ENCODE data around the gene PPP1R16B.
"Not testable (repeated sequence)": the region's sequence is repeated elsewhere in the genome, so short reads cannot be mapped to it uniquely, and the experiment has no call there.

The PPP1R16B gene

DNA sequence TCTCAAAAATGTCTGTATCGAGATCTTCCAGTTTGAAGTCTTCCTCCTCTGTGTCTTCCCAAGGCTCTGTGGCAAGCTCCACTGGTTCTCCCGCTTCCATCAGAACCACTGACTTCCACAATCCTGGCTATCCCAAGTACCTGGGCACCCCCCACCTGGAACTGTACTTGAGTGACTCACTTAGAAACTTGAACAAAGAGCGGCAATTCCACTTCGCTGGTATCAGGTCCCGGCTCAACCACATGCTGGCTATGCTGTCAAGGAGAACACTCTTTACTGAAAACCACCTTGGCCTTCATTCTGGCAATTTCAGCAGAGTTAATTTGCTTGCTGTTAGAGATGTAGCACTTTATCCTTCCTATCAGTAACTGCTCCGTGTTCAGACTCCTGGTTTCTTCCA is 146.7 kb downstream of the PPP1R16B start:
- Mint-ChIP-seq H3K27me3 (ENCODE audit: low read depth) (no peaks in the 10 kb centered on the region), H3K4me3 (no peak overlapping the region), H3K4me1 (ENCODE audit: low read depth) (no peaks in the 10 kb centered on the region), H3K27ac (no peak overlapping the region), H3K36me3 (ENCODE audit: low read depth) (peaks cover 43% of the 10 kb centered on the region), H3K9me3 (no peaks in the 10 kb centered on the region)
- DNase-seq (ENCODE audit: low spot score): no peak

DNA sequence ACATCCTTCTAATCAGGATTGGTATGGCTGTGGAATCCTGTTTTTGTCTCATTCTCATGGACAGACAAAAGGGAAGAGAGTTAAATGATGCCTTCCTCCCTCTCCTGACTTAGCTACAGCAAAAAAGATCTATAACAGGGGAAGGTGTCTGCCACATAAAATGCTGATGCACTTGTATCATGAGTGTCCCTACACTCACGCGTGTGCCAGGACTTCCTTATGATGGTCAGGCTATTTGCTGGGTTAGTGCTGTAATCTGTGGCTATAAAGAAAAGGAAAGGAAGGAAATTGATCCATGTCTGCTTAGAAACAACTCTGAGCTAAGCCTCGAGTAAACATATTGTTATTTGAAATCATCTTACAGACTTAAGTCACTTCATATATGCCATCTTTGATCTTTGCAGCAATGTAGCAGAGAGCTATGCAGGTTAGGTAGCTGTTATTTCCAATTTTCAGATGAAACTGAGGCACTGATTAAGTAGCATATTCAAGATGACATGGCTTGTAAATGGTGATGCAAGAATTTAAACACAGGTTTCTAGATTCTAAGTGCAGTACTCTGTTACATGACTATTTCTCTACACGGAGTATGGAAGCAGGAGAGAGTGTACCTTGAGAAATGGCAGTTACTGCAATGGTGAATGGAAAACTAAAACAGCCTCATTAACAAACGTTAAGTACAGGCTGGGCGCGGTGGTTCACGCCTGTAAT is 148.3 kb downstream of the PPP1R16B start:
- Mint-ChIP-seq H3K4me1 (ENCODE audit: low read depth) (no peaks in the 10 kb centered on the region), H3K27me3 (ENCODE audit: low read depth) (no peaks in the 10 kb centered on the region), H3K4me3 (no peak overlapping the region), H3K9me3 (no peaks in the 10 kb centered on the region), H3K27ac (no peak overlapping the region), H3K36me3 (ENCODE audit: low read depth) (peaks cover 29% of the 10 kb centered on the region)
- DNase-seq (ENCODE audit: low spot score): no peak

- peaks cover 8% of the 10 kb centered on the region for H3K4me1 Mint-ChIP-seq (ENCODE audit: low read depth)
Measured at GRCh38 chr20:38957235-38957876, 151.9 kb downstream of the PPP1R16B start.

GRCh38 chr20:38957915-38958485 is 152.5 kb downstream of the PPP1R16B start:
- H3K36me3 Mint-ChIP-seq (ENCODE audit: low read depth): peaks cover 6% of the 10 kb centered on the region
- H3K27me3 Mint-ChIP-seq (ENCODE audit: low read depth): no peaks in the 10 kb centered on the region
- no peaks in the 10 kb centered on the region for H3K9me3 Mint-ChIP-seq
- no peak overlapping the region for H3K27ac Mint-ChIP-seq
- no peak overlapping the region for H3K4me3 Mint-ChIP-seq
- DNase-seq (ENCODE audit: low spot score): no peak
- peaks cover 12% of the 10 kb centered on the region for H3K4me1 Mint-ChIP-seq (ENCODE audit: low read depth)

More at GRCh38 chr20:38957235-38957876, 151.9 kb downstream of the PPP1R16B start:
- no peak overlapping the region for H3K4me3 Mint-ChIP-seq
- no peaks in the 10 kb centered on the region for H3K9me3 Mint-ChIP-seq
- peaks cover 9% of the 10 kb centered on the region for H3K36me3 Mint-ChIP-seq (ENCODE audit: low read depth)
- no peaks in the 10 kb centered on the region for H3K27me3 Mint-ChIP-seq (ENCODE audit: low read depth)
- DNase-seq (ENCODE audit: low spot score): no peak
- H3K27ac Mint-ChIP-seq: no peak overlapping the region

DNA sequence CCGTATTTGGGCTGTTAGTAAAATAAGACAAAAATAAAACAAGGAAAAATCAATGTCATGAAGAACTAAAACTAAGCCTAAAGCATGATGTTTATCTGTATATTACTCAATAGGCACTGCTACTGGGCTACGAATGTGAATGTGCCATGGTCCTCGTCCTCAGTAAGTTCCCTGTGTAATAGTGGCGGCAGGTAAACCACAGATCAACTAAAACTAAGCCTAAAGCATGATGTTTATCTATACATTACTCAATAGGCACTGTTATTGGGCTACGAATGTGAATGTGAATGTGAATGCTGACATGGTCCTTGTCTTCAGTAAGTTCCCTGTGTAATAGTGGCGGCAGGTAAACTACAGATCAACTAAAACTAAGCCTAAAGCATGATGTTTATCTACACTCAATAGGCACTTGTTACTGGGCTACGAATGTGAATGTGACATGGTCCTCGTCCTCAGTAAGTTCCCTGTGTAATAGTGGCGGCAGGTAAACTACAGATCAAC is 154.7 kb downstream of the PPP1R16B start:
- DNase-seq (ENCODE audit: low spot score); H3K4me3 Mint-ChIP-seq; H3K9me3 Mint-ChIP-seq; H3K36me3 Mint-ChIP-seq (ENCODE audit: low read depth); H3K27ac Mint-ChIP-seq; H3K27me3 Mint-ChIP-seq (ENCODE audit: low read depth): not testable (repeated sequence)
- peaks cover 25% of the 10 kb centered on the region for H3K4me1 Mint-ChIP-seq (ENCODE audit: low read depth)

DNA sequence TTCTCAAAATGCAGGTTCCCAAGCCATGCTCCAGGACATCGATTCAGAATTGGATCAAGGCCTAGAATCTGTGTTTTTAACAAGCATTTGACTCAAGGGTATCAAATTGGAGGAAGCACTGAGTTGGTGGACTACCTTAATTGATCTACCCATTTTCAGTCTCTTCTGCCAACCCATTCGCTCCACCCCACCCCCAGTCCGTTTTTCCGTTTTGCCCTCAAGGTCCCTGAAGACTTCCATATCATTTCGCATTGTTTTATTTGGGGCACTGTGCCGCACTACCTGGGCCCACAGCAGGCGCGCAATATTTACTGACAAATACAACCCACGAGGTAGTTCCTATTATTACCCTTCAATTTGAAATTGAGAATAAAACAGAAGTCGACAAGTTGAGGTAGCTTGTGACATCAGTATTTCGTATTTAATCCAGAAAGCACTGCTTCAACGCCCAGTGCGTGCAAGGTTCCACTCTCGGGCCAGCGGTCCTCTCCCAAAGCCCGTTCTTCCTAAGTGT is 156.1 kb downstream of the PPP1R16B start:
- Mint-ChIP-seq H3K27me3 (ENCODE audit: low read depth) (no peaks in the 10 kb centered on the region), H3K4me3 (peak overlapping the region; percentile 95), H3K27ac (peak overlapping the region; percentile 95), H3K36me3 (ENCODE audit: low read depth) (peaks cover 4% of the 10 kb centered on the region), H3K4me1 (ENCODE audit: low read depth) (peaks cover 25% of the 10 kb centered on the region), H3K9me3 (no peaks in the 10 kb centered on the region)
- DNase-seq (ENCODE audit: low spot score): no peak

DNA sequence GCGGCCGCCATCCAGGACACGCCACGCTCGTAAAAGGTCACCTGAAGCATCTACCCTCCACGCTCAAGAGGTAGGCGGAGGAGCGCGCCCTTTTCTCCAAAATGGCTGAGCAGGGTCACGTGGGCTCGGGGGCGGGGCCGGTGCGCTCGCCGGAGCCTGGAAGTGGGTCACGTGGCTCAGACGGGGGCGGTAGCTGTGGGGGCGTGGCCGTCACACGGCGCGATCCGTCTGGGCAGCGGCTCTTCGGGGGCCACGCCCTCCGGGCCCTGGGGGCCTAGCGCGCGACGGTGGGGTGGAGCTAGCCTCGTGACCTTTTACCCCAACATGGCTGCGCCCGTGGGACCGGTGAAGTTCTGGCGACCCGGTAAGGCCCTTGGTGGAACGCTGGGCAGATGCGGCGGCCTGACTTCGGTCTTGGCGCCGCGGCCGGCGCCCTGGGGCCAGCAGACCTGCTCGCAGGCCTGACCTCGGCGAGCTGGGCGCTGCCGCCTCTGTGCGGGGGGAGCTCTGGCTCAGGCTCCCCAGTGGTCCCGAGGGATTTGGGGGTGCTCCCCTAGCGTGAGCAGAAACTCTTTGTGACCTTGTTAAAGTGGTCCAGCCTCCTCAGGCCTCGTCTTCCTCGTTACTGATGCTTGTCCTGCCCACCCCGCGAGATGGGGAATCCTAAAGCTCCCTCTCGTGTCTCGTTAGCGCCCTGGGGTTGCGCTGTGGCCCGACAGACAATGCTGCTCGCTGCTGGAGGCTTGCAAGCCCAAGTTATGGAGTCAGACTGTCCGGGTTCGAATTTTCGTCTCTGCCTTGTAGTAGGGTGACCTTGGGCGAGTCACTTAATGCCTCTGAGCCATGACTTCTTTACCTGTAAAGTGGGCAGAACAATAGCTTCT is 156.8 kb downstream of the PPP1R16B start, which contains the start of gene DHX35:
TSS of gene DHX35 (plus strand) at position 301 of the 884 bp plus-strand sequence. CDS start at position 325, 24 bp downstream.
- H3K4me3 Mint-ChIP-seq: peak within 1 kb of the TSS; percentile 95
- H3K36me3 Mint-ChIP-seq (ENCODE audit: low read depth): peaks cover 4% of the 10 kb centered on the region
- H3K9me3 Mint-ChIP-seq: no peaks in the 10 kb centered on the region
- H3K4me1 Mint-ChIP-seq (ENCODE audit: low read depth): peaks cover 25% of the 10 kb centered on the region
- peak within 1 kb of the TSS; percentile 95 for H3K27ac Mint-ChIP-seq
- no peaks in the 10 kb centered on the region for H3K27me3 Mint-ChIP-seq (ENCODE audit: low read depth)
- DNase-seq (ENCODE audit: low spot score): peak; percentile 99

GRCh38 chr20:38962928-38963401 is 157.5 kb downstream of the PPP1R16B start:
- Mint-ChIP-seq H3K4me3 (peak overlapping the region; percentile 95), H3K4me1 (ENCODE audit: low read depth) (peaks cover 25% of the 10 kb centered on the region), H3K27me3 (ENCODE audit: low read depth) (no peaks in the 10 kb centered on the region), H3K36me3 (ENCODE audit: low read depth) (peaks cover 6% of the 10 kb centered on the region), H3K9me3 (no peaks in the 10 kb centered on the region), H3K27ac (peak overlapping the region; percentile 87)
- no peak for DNase-seq (ENCODE audit: low spot score)

GRCh38 chr20:38963745-38964144 is 158.2 kb downstream of the PPP1R16B start:
- DNase-seq (ENCODE audit: low spot score): no peak
- H3K27ac Mint-ChIP-seq: no peak overlapping the region
- peaks cover 25% of the 10 kb centered on the region for H3K4me1 Mint-ChIP-seq (ENCODE audit: low read depth)
- no peaks in the 10 kb centered on the region for H3K9me3 Mint-ChIP-seq
- peaks cover 7% of the 10 kb centered on the region for H3K36me3 Mint-ChIP-seq (ENCODE audit: low read depth)
- no peaks in the 10 kb centered on the region for H3K27me3 Mint-ChIP-seq (ENCODE audit: low read depth)
- no peak overlapping the region for H3K4me3 Mint-ChIP-seq

- H3K27ac Mint-ChIP-seq: no peak overlapping the region
- no peaks in the 10 kb centered on the region for H3K27me3 Mint-ChIP-seq (ENCODE audit: low read depth)
- no peak for DNase-seq (ENCODE audit: low spot score)
- H3K36me3 Mint-ChIP-seq (ENCODE audit: low read depth): peaks cover 10% of the 10 kb centered on the region
- H3K4me1 Mint-ChIP-seq (ENCODE audit: low read depth): peaks cover 23% of the 10 kb centered on the region
- no peaks in the 10 kb centered on the region for H3K9me3 Mint-ChIP-seq
- no peak overlapping the region for H3K4me3 Mint-ChIP-seq
Measured at GRCh38 chr20:38965264-38965663, 159.8 kb downstream of the PPP1R16B start.

GRCh38 chr20:38968090-38968489 is 162.6 kb downstream of the PPP1R16B start:
- Mint-ChIP-seq H3K27ac (no peak overlapping the region), H3K4me1 (ENCODE audit: low read depth) (peaks cover 17% of the 10 kb centered on the region), H3K4me3 (no peak overlapping the region), H3K36me3 (ENCODE audit: low read depth) (peaks cover 18% of the 10 kb centered on the region), H3K9me3 (no peaks in the 10 kb centered on the region), H3K27me3 (ENCODE audit: low read depth) (no peaks in the 10 kb centered on the region)
- no peak for DNase-seq (ENCODE audit: low spot score)

DNA sequence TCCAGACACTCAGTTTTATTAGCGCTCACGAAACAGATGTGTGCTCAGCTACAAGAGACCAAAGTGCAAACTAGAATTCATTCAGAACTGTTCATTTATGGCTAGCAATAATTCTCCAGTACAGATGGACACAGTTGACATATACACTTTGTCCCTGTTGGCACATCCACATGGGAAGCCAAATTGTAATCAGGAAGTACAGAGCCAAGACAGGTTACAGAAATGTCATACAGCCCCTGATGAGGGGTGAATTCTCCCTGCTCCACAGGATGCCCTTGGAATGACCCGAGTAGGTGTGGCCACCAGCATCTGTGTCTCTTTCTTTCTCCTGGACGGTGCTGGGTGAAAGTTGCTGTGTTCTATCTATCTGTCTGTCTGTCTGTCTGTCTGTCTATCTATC is 164.2 kb downstream of the PPP1R16B start:
- Mint-ChIP-seq H3K4me3 (no peak overlapping the region), H3K9me3 (no peaks in the 10 kb centered on the region), H3K27me3 (ENCODE audit: low read depth) (no peaks in the 10 kb centered on the region), H3K27ac (no peak overlapping the region), H3K4me1 (ENCODE audit: low read depth) (peaks cover 11% of the 10 kb centered on the region), H3K36me3 (ENCODE audit: low read depth) (peaks cover 25% of the 10 kb centered on the region)
- DNase-seq (ENCODE audit: low spot score): no peak

- Mint-ChIP-seq H3K4me1 (ENCODE audit: low read depth) (peaks cover 13% of the 10 kb centered on the region), H3K27me3 (ENCODE audit: low read depth) (no peaks in the 10 kb centered on the region), H3K36me3 (ENCODE audit: low read depth) (peaks cover 26% of the 10 kb centered on the region), H3K4me3 (no peak overlapping the region), H3K27ac (no peak overlapping the region), H3K9me3 (no peaks in the 10 kb centered on the region)
- no peak for DNase-seq (ENCODE audit: low spot score)
Measured at GRCh38 chr20:38970302-38970701, 164.8 kb downstream of the PPP1R16B start.

Data from T-helper 2 cell treated with Interferon-gamma antibody and Interleukin-4, amounts not matched to agents 5 μg/mL and 100 μg/mL, for 36 hours (primary cell).